SHP77 (cell line): ENCODE results near the gene CD52.
"Not testable (repeated sequence)": the region's sequence is repeated elsewhere in the genome, so short reads cannot be mapped to it uniquely, and the experiment has no call there.

Experiments used
- DNase-seq, 2 experiments: peaks; one replicate each; lab custom pipeline; 2025; lab: John Stamatoyannopoulos, UW

The CD52 gene

DNA sequence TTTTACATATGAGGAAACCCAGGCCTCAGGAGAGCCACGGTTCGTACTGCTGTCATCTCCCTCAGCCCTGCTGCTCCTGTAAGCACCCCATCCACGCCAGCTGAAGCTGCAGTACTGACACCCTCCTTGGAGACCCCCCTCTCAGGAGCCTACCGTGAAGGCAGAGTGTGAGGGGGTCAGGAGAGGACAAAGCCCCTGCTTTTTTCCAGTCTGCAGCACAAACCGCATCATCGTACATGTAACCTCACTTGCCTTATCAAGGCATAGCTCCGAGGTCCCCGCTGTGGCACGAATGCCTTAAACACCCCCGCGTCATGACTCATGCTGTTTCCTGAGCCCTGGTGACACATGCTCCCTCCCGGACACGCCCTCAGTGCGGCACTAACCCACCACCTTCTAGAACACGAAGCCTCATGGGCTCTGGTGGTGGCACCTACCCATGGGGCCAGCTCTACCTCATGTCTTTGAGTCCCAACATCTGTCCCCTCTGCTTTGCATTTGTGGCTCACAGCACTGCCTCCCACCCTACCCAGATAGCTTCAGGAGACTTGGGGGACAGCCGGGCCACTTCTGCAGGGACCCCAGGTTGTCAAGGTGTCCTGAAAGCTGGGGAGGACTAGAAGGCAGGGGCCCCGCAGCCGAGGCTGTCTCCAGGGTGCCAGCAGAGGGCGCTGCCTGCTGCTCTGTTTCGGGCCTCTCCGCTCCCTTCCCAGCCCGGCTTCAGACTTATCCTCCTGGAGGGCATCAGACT is 33.0 kb upstream of the CD52 start:
- DNase-seq = peak; percentile 16 to 40

DNA sequence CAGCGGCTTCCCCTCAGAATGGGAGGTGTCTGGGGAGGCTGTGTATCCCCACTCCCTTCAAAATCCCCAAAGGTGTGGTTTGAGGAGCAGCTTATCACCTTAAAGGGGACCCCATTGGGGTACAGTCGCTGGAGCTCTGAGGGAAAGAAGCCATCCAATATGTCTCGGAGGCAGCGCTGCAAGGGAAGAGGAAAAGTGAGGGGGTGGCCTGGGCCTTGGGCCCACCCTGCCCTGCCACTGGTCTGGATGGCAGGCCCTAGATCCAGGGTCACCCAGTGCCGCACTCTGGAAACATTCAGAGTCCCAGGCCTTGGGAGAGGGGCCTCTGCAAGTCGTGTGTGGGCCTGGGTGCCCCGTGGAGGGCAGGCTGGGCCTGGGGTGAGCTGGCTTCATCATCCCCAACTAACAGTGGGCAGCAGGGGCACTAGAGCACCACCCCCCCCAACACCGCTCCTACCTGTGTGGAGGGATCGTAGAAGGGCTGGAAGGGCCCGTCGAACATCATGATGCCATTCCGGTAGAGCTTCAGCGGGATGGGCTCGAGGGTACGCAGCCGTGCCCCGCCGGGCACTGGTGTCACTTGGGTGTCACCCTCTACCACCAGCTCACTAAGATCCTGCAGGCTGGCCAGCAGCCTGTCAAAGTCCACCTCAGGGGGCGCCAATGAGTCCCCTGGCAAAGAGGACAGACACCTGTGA is 32.2 kb upstream of the CD52 start:
- peak; percentile 57 to 60 for DNase-seq

DNA sequence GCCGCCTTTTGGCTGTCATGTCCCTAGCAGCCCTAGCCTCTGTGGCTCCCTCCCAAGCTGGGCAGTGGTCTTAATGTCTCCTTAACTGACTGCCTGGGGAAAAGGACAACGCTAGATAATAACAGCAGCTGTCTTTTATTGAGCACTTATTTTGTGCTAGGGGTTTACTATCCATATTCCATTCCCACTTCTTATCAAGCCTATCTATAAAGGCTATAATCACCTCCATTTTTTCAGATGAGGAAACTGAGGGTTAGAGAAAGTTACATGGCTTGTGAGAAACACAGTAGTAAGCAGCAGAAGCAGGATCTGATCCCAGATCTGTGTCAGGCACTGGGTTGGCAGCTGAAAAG is 31.7 kb upstream of the CD52 start:
- no peak for DNase-seq

DNA sequence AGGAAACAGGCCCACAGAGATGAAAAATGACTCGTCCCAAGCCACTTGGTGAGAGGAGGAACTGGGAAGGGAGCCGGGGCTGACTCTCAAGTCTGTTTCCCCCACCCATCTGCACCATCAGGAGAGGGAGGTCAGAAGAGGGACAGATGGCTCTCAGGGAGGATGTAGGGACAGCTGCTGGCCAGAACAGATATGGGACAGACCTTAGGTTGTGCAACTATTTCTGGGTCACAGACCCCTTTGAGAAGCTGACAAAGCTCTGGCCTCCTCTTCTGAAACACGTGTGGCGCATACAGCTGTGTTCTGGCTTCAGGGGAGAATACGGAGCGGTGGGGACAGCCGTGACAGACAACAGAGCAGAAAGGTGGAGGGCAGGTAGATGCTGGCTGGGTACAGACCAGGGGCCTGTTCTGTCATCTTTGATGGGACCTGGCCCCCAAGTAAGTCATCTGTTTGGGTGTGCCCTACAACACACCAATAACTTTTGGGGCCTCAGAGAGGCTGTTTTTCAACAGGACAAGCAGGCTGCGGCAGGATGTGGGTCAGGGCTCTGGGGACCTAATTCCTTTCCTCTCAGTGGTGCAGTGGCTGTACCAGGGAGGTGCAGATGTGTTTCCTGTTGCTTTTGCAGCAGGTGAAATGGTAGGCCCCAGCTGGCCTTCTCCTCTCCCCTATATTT is 30.6 kb upstream of the CD52 start:
- DNase-seq = no peak

DNA sequence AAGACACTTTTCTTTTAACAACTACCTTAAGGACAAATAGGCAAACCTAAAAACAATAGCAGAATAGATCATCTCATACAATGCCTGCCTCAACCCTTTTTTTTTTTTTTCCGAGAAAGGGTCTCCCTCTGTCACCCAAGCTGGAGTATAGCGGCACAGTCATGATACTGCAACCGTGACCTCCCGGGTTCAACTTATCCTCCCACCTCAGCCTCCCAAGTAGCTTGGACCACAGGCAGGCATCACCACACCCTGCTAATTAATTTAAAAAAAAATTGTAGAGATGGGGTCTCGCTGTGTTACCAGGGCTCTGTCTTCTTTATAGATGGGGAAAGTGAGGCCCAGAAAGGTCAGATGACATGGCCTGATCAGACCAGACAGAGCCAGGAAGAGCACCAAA is 29.9 kb upstream of the CD52 start:
- no peak for DNase-seq

DNA sequence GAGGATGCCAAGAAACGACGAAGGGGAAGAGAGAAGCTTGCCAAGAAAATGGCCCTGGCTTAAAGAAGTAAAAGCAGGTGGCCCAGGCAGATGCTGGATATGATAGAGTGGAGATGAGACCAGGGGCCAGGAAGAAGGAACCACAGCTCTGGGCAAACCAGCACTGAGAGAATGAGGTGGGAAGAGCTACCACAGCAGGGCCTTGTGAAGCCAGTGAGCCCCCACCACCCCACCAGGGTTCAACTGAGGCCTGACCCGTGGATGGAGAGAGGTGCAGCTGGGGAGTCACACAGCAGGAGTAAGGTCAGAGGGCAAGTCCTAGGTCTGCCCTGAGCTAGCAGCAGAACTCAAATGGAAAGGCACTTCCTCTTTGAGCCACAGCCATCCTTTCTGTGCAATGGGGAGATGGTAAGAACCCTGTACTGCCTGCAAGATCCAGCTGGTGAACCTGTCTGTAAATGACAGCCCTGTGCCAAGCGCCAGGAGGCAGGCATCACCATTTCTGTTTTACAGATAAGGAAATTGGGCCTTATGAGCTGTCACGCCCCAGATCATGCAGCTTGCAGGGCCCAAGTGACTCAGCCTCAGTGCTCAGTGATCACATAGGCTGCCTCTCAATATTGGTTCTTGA is 29.3 kb upstream of the CD52 start:
- no peak for DNase-seq

DNA sequence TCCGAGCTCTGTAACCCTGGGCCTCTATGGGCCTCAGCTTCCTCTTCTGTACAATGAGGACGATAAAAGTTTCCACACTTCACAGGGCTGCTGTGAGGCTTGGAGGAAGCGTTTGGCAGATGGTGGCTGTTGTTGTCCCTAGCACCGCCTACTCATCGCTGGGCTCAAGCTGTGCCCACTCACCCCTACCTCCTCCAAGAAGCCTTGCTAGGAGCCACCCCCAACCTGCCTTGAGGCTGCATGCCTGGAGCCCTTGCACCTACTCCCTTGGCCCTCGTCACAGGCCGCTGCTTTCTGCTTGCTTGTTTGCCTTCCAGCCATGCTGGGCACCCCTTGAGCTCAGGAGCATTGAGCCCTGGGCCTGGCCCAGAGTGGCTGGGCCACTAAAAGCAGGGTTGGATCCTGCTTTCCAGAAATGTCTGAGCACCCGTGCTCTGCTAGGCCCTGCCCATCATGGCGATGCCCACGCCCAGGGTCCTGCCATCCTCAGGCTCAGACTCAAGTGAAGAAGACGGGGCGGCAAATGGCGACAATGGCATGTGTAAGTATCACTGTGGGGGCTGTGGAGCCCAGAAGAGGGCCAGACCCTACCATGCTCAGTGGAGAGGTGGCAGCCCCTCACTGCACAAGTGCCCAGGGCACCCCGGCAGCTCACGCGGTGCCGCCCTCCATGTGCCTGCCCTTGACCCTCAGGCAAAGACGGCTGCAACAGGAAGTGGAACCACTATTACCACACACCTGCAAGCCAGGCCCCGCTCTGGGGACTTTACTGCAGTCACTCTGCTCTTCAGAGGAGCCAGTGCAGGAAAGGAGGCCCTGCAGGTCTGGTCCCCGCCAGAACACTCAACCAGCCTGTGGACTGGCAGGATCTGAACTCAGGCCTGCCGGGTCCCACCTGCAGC is 28.3 kb upstream of the CD52 start:
- no peak for DNase-seq

DNA sequence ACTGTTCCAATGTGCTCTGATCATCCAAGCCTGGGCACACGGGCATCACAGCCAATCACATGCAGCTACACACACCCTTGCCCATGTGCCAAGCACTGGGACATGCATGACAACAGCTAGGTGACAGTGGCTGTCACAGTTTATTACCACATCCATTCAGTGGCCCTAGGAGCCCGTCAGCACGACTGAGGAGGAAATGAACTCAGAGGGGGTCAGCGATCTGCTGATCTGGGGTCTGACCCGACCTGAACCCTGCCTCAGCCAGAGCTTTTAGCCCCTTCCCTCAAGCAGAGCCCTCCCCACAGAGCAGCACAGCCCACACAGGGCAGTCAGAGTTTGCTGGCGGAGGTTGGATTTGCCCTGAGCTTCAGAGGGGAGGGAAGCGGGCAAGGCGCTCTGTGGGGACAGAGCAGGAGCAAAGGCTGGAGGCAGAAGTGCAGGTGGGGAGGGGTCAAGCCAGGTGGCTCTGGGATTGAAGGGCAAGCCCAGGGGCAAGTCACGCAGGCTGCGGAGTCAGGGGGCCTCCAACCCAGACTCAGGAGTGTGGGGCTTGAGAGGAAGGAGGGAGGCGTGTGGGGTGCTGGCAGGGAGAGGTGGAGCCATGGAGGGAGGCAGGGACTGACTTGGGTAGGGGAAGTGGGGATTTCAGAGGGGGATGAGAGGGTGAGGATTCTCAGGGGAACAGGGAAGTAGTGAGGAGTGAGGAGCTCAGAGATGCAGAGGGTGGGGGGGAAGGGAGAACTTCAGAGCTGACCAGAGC is 27.5 kb upstream of the CD52 start:
- DNase-seq = no peak

DNA sequence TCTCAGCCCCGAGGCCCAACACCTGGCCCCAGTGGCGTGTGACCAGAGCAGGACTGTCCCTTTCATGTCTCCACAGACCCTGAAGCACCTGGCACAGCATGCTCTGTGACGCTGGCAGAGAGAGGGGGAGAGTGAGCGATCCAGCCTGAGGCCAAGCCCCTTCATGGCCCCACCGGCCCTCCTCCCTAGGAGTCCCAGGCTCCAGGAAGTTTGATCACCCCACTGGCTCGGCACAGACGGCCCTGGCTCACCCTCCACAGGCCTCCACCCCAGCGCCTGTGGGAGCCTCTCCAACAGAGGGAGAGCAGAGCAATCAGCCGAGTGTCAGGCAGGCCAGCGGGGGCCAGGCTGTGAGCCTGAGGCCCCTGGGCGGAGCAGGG is 26.9 kb upstream of the CD52 start:
- DNase-seq = no peak

DNA sequence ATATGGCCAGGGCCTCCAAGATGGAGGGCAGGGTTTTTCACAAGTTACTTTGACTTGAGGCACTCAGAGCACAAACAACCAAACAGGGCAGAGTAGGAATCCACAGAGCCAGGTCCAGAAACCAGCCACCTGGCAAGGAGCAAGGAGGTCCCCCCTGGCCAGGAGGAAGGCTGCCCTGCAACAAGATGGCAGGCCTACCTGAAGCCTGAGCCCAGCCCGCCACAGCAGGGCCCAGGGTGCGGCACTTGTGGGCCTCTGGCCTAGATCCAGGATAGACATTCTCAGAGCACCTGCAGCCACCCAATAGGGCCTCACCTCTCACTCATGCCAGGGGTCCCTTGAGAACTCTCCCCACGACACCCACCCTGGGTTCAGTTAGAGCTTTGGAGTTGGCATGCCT is 26.3 kb upstream of the CD52 start:
- no peak for DNase-seq

DNA sequence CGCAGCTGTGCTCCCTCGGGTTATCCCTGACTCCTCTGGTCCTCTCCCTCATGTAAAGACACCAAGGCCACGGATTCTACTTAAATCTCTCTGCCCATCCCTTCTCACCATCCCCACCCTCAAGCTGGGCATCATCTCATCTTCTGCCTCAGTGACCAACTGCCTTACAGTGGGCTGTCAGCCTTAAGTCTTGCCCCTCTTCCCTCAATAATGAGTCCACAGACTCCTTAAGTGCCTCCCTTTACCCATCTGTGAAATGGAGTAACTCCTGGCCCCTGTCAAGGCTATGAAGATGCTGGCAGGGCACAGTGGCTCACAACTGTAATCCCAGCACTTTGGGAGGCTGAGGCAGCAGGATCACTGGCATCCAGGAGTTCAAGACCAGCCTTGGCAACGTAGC is 25.8 kb upstream of the CD52 start:
- no peak for DNase-seq

DNA sequence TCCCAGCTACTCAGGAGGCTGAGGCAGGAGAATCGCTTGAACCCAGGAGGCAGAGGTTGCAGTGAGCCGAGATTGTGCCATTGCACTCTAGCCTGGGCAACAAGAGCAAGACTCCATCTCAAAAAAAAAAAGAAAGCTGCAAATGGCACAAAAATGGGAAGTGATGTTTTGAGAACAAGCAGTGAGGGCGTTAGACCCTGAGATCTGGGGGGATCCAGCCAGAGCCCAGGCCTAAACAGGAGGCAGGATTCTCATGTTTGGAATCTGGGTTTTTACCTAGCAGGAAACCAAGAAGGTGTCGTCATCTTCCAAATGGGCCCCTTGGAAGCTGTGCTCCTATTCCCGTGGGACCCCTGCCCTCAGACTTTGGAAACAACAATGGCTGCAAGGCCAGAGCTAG is 25.0 kb upstream of the CD52 start:
- not testable (repeated sequence) for DNase-seq

DNA sequence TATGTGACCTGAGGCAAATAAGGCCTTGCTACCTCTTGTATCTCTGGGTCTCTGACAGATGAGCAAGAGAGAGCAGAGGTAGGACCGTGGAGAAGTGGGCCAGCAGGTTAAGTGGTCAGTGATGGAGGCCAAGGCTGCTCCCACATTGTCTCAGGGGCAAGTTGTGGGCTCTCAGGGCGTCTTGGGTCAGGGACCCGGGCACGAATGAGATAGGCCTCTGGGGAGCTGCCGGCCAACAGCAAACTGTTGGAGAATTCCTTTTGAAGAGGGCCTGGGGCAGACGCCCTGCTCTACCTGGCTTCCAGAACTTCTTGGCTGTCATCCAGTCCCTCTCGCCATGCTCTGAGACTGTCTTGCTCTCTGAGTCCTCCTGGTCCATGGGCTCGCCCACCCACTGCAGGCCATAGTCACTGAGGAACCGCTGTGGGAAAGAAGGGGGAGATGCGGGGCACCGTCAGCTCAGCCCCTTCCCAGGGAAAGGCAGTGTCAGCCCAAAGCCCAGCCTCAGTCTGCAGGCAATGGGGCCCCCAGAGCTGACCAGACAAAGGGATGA is 23.8 kb upstream of the CD52 start:
- no peak for DNase-seq

DNA sequence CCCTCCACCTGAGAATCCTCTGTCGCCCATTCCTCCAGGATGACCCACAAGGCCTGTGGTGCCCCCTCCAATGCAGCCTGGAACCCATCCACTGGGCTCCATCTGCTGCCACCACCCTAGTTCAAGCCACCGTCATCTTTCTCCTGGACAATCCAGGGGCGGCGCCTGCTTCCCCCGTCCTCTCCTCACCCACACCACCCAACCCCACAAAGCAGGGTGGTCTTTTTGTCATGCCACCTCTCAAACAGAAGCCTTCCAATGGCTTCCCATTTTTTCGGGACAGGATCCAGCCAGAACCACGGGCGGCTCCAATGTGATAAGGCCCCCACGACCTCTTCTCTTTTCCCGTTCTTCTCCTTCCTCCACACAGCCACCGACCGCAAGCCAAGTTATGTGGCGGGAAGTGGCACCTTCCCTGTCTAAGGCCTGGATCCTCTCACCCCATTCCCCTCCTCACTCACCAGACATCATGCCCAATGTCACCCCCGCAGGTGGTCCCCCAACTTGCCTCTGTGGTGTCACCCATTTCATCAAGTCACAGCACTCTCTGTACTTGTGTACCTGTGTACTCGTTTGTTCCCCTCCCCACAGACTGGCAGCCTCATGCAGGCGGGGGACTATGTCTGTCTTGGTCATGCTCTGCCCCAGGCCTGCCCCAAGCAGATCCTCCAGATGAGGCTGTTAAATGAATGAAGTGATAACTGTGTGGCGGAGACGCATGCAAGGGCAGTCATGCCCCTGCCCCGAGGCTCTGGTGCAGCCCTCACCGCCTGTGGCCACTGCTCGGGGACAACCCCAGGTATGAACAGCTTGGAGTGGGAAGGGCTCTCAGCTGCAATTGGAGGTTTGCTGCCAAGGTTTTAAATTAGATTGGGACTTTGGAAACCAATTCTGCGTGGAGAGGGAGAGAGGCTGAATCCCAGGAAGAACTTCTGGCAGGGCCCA is 22.3 kb upstream of the CD52 start:
- DNase-seq = no peak

DNA sequence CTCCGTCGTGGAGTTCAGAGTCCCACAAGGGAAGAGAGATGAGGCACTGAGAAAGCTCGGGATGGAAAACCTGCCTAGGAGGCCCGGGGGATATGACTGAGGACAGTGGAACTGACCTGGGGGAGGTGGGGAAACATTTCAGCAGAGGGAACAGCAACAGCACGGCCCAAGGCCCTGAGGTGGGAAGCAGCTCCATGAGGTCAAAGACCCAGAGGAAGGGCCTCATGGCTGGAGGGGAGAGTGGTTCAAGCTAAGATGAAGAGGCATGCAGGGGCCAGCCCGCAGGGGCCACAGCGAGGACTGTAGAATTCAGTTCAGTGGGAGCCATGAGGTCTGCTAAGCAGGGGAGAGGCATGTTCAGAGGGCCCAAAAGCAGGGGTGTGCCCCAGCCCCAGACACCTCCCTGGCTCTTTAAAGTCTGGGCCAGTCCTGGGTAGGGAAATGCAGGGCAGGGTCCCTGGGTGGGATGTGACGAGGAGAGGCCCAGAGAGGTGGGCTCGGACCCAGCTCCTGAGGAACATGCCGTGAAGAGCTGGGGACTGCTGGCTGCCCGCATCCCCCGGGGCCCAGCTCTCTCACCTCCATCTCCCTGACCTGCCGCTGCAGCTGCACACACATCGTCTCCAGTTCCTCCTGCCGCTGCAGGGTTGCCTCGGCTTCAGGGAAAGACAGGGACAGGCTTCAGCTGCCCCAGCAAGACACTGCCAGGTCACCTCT is 21.3 kb upstream of the CD52 start:
- no peak for DNase-seq

DNA sequence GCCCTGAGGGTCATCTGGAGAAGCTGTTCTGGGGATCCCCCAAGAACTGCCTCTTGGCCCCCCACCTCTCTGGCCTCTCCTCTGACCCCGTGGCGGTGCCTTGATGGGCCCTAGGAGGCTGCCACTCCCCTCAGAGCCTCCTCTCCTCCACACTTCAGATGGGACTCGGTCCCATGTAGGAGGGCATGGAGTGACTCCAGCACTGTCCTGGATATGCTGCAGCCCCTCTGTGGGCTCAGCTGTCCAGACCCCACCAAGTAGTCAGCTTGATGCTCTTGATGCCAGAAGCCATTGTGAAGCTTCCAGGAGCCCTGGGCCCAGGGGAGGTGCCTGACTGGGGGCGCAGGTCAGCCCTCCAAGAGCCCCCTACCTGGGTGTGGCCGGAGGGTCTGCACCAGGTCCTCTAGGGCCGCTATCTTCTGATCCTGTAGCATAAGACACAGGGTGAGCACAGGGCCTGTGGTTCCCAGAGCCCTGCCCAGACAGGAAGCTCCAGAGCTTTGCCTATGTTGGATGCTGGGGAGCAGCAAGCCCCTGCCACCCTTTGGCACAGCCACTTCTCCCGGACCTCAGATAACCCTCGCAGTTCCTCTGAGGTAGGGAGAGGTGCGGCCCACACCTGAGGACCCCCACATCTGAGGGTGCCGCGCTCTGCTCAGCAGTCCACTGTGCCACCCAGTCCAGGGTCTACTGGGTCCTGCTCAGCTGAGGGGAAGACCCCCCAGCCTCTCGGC is 20.5 kb upstream of the CD52 start:
- no peak for DNase-seq

DNA sequence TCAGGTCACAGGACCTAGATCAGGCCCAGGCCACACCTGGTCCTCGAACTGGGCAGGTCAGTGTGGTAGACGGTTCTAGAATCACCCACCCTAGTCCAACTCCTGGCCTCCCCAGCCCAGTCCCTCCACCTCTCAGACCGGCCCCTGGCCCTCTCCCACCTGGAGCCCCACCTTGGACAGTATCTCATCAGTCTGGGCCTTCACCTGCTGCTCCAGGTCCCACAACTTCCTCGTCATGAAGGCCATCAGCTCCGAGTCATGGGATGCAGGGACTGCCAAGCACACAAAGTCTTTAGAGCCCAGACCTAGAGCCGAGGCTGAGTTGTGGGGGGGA is 20.0 kb upstream of the CD52 start:
- no peak for DNase-seq

DNA sequence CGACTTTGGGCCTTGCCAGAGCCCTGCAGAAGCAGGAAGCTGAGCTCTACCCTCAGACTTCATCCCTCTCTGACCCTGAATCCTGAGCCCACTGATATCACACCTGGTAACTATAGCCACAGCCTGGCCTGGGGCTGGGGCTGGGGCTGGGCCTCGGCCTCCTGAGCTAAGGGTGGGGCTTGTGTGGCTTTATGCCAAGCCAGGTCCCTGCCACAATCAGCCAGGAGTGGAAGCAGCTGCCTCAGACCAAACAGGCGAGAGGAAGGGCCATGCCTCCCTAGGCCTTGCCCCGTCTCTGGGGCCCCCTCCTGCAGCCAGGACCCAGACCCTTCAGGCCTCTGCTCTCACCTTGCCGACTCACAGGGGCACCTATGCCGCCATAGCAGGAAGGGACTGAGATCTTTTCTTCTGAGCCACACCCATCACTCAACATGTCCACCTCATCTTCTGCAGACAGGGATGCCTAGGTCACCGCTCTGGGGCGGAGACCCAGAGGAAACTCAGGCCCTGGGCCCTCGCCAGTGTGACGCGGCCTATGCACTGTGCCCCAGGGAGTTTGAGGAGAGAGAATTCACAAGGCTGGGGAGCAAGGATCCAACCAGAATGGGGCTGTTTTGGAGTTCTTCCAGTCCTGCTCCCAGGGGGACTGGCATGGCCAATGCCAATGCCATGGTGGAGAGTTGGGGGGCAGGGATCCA is 17.0 kb upstream of the CD52 start:
- DNase-seq = no peak
